Muscle layer of colon (tissue), 2 donors: ENCODE results near the gene KIAA1755.

Experiments used
- H3K27ac ChIP-seq: one replicate; pipeline ENCODE4 v1.7.0; 2013; ENCODE audit warnings: low read depth, mild to moderate bottlenecking, low read length, moderate library complexity
- H3K27me3 ChIP-seq, 2 donors: one replicate each; pipeline ENCODE4 v1.7.0; 2013; ENCODE audit warnings: low read length in 2 of 2, mild to moderate bottlenecking in 2 of 2; ENCODE audit not compliant: insufficient read depth in 2 of 2, control insufficient read depth in 1 of 2
- H3K36me3 ChIP-seq: one replicate; pipeline ENCODE4 v1.7.0; 2013; ENCODE audit warnings: mild to moderate bottlenecking, low read length; ENCODE audit not compliant: insufficient read depth
- H3K4me1 ChIP-seq: one replicate; pipeline ENCODE4 v1.7.0; 2013; ENCODE audit warnings: mild to moderate bottlenecking, low read length; ENCODE audit not compliant: insufficient read depth
- H3K4me3 ChIP-seq, 2 donors: one replicate each; pipeline ENCODE4 v1.7.0; 2013; ENCODE audit warnings: low read length in 2 of 2, low read depth in 1 of 2, mild to moderate bottlenecking in 1 of 2, moderate library complexity in 1 of 2
- H3K9ac ChIP-seq: one replicate; pipeline ENCODE4 v1.7.0; 2013; ENCODE audit warnings: low read length
- H3K9me3 ChIP-seq: one replicate; pipeline ENCODE4 v1.7.0; 2013; ENCODE audit warnings: mild to moderate bottlenecking, low read length
- donor health status: abdominal sarcoma.
- donor health status: Adenocarcinoma of cecum.

The KIAA1755 gene

GRCh38 chr20:38271608-38272120, 11.1 kb upstream of the KIAA1755 start:
- no peak overlapping the region for H3K27ac ChIP-seq
- no peaks in the 10 kb centered on the region for H3K9me3 ChIP-seq
- H3K4me3 ChIP-seq = no peak overlapping the region
- H3K9ac ChIP-seq = no peak overlapping the region
- H3K4me1 ChIP-seq = peaks cover 4% of the 10 kb centered on the region
- no peaks in the 10 kb centered on the region for H3K36me3 ChIP-seq
- no peaks in the 10 kb centered on the region for H3K27me3 ChIP-seq

- Histone ChIP-seq H3K4me3 (no peak overlapping the region), H3K9ac (no peak overlapping the region), H3K9me3 (no peaks in the 10 kb centered on the region), H3K36me3 (no peaks in the 10 kb centered on the region), H3K27ac (no peak overlapping the region), H3K4me1 (peaks cover 4% of the 10 kb centered on the region), H3K27me3 (no peaks in the 10 kb centered on the region)
These were observed 10.5 kb upstream of the KIAA1755 start for GRCh38 chr20:38270869-38271605.

- Histone ChIP-seq H3K4me3 (no peak overlapping the region), H3K27me3 (no peaks in the 10 kb centered on the region), H3K27ac (no peak overlapping the region), H3K36me3 (no peaks in the 10 kb centered on the region), H3K9ac (no peak overlapping the region), H3K9me3 (peaks cover 3% of the 10 kb centered on the region), H3K4me1 (peaks cover 4% of the 10 kb centered on the region)
These were observed 9.2 kb upstream of the KIAA1755 start for GRCh38 chr20:38269715-38270114.

GRCh38 chr20:38269040-38269439, 8.5 kb upstream of the KIAA1755 start:
- no peak overlapping the region for H3K27ac ChIP-seq
- H3K36me3 ChIP-seq = no peaks in the 10 kb centered on the region
- no peaks in the 10 kb centered on the region for H3K27me3 ChIP-seq
- H3K4me3 ChIP-seq = no peak overlapping the region
- H3K9me3 ChIP-seq = peaks cover 3% of the 10 kb centered on the region
- no peak overlapping the region for H3K9ac ChIP-seq
- peaks cover 4% of the 10 kb centered on the region for H3K4me1 ChIP-seq

- peaks cover 4% of the 10 kb centered on the region for H3K4me1 ChIP-seq
- H3K27ac ChIP-seq = no peak overlapping the region
- peaks cover 3% of the 10 kb centered on the region for H3K9me3 ChIP-seq
- no peaks in the 10 kb centered on the region for H3K27me3 ChIP-seq
- H3K36me3 ChIP-seq = no peaks in the 10 kb centered on the region
- H3K9ac ChIP-seq = no peak overlapping the region
- H3K4me3 ChIP-seq = no peak overlapping the region
These were observed 7.5 kb upstream of the KIAA1755 start for GRCh38 chr20:38267901-38268514.

GRCh38 chr20:38267296-38267695, 6.8 kb upstream of the KIAA1755 start:
- Histone ChIP-seq H3K4me3 (no peak overlapping the region), H3K27ac (no peak overlapping the region), H3K27me3 (no peaks in the 10 kb centered on the region), H3K36me3 (no peaks in the 10 kb centered on the region), H3K4me1 (peaks cover 4% of the 10 kb centered on the region), H3K9ac (no peak overlapping the region), H3K9me3 (peaks cover 3% of the 10 kb centered on the region)

DNA sequence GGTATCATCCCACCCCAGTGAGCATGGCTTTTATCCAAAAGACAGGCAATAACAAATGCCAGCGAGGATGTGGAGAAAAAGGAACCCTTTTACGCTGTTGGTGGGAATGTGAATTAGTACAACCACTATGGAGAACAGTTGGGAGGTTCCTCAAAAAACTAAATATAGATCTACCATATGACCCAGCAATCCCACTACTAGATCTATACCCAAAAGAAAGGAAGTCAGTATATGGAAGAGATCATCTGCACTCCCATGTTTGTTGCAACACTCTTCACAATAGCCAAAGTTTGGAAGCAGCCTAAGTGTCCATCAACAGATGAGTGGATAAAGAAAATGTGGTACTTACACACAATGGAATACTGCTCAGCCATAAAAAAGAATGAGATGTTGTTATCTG, 5.9 kb upstream of the KIAA1755 start:
- Histone ChIP-seq H3K9ac (no peak overlapping the region), H3K36me3 (no peaks in the 10 kb centered on the region), H3K9me3 (peaks cover 3% of the 10 kb centered on the region), H3K27ac (no peak overlapping the region), H3K4me1 (peaks cover 4% of the 10 kb centered on the region), H3K4me3 (no peak overlapping the region), H3K27me3 (no peaks in the 10 kb centered on the region)

DNA sequence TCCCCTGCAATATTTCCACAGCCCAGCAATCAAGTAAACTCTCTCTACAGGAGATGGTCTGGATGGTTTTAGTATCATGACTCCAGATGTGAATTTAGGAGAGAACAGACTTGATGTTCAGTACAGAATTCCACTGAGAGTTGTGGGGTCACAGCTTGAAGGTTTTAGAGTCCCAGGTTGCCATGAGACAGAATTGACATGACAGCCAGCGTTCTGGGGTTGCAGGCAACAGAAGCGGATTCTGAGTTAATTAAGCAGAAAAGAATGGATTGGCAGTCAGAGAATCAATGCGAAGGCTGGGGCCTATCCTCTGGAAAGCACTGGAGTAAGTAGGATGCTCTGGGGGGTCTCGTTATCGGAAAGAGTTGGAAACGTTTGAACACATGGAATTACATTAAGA, 2.4 kb upstream of the KIAA1755 start:
- no peak overlapping the region for H3K27ac ChIP-seq
- peaks cover 4 to 7% of the 10 kb centered on the region in 2 donors for H3K27me3 ChIP-seq
- no peak overlapping the region for H3K4me3 ChIP-seq
- H3K4me1 ChIP-seq = peaks cover 4% of the 10 kb centered on the region
- H3K9ac ChIP-seq = no peak overlapping the region
- no peaks in the 10 kb centered on the region for H3K36me3 ChIP-seq
- H3K9me3 ChIP-seq = peaks cover 3% of the 10 kb centered on the region

GRCh38 chr20:38261054-38261390, 487 bp upstream of the KIAA1755 start:
- no peaks in the 10 kb centered on the region for H3K36me3 ChIP-seq
- no peak overlapping the region for H3K4me3 ChIP-seq
- peaks cover 3% of the 10 kb centered on the region for H3K9me3 ChIP-seq
- H3K27me3 ChIP-seq = peaks cover 4 to 7% of the 10 kb centered on the region in 2 donors
- H3K4me1 ChIP-seq = no peaks in the 10 kb centered on the region
- H3K9ac ChIP-seq = no peak overlapping the region
- no peak overlapping the region for H3K27ac ChIP-seq

- peak overlapping the region; percentile 47 to 55 for H3K4me3 ChIP-seq
- peaks cover 3% of the 10 kb centered on the region for H3K4me1 ChIP-seq
- H3K27me3 ChIP-seq = peaks cover 4 to 7% of the 10 kb centered on the region in 2 donors
- H3K27ac ChIP-seq = peak overlapping the region; percentile 63
- peak overlapping the region; percentile 5 for H3K9ac ChIP-seq
- no peaks in the 10 kb centered on the region for H3K36me3 ChIP-seq
- no peaks in the 10 kb centered on the region for H3K9me3 ChIP-seq
These were observed 534 bp downstream of the KIAA1755 start for GRCh38 chr20:38260025-38260377.

- Histone ChIP-seq H3K27me3 (peaks cover 4 to 7% of the 10 kb centered on the region in 2 donors), H3K4me1 (peaks cover 9% of the 10 kb centered on the region), H3K9ac (no peak overlapping the region), H3K27ac (no peak overlapping the region), H3K9me3 (no peaks in the 10 kb centered on the region), H3K4me3 (peak overlapping the region in 1 of 2 donors; percentile 8), H3K36me3 (no peaks in the 10 kb centered on the region)
These were observed 1.9 kb downstream of the KIAA1755 start for GRCh38 chr20:38258545-38259215.
